ENCODE results near the gene SUSD2. TPM values are rescaled to one million over a fixed set of nuclear protein-coding genes. Genes with fewer than 3 reads are reported as not detected.

SUSD2 gene
- total RNA-seq, 4 donors from 2014 or later, result 5.1 to 41.4 (median 29.0) TPM

DNA sequence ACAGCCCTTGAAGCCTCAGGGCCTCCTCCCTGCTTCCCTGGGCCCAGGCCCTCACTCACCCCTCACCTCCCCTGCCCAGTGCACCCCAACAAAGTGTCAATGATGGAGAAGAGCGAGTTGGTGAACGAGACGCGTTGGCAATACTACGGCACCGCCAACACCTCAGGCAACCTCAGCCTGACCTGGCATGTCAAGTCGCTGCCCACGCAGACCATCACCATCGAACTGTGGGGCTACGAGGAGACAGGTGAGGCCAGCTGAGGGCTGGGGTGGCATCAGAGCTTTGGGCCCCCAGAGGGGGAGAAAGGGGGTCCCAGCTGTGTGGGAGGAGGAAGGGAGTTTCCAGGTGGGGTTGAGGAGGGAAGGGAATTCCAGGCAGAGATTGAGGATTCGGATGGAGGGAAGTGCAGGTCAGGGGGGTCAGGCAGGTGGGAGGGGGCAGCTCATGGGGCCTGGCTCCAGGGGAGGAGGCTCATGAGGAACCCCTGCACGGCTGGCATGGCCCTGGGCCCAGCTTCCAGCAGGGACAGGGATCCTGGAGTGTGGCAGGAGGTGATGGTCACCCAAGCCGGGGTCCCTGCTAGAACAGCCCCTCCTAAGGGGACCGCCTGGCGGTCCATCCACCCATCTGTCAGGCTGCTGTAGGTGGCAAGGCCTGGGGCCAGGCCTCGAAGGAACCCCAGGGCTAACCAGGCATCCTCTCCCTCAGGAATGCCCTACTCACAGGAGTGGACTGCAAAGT, 2.9 kb downstream of the SUSD2 start:
- Histone ChIP-seq H3K4me3 (no peak overlapping the region), H3K4me1 (peaks cover 44% of the 10 kb centered on the region)
- TF ChIP-seq, protein P1, sequence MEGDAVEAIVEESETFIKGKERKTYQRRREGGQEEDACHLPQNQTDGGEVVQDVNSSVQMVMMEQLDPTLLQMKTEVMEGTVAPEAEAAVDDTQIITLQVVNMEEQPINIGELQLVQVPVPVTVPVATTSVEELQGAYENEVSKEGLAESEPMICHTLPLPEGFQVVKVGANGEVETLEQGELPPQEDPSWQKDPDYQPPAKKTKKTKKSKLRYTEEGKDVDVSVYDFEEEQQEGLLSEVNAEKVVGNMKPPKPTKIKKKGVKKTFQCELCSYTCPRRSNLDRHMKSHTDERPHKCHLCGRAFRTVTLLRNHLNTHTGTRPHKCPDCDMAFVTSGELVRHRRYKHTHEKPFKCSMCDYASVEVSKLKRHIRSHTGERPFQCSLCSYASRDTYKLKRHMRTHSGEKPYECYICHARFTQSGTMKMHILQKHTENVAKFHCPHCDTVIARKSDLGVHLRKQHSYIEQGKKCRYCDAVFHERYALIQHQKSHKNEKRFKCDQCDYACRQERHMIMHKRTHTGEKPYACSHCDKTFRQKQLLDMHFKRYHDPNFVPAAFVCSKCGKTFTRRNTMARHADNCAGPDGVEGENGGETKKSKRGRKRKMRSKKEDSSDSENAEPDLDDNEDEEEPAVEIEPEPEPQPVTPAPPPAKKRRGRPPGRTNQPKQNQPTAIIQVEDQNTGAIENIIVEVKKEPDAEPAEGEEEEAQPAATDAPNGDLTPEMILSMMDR (IDR thresholded peaks at IDR 0.05), result no peak
- TF ChIP-seq POLR2A (IDR thresholded peaks at IDR 0.05) (no peak), POLR2AphosphoS5 (IDR thresholded peaks at IDR 0.05) (no peak), EP300 (IDR thresholded peaks at IDR 0.05) (no peak)

DNA sequence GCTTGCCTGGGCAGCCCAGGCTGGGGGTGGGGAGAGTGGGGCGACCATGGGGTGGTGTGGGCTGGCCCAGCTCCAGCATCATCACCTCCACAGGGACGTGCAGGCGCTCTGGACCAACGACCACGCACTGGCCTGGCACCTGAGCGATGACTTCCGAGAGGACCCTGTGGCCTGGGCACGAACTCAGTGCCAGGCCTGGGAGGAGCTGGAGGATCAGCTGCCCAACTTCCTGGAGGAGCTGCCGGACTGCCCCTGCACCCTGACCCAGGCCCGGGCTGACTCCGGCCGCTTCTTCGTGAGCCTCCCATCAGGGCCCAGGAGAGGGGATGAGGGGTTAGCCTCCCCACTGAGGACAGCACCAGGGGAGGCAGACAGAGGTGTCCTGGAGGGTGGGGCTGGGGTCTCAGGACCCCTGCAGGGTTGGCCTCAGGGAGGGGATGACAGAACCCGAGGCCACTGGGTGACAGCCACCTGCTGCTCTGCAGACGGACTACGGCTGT, 3.8 kb downstream of the SUSD2 start:
- 95% methylated on average over 4 of the region's 16 CpGs for WGBS
- no peak for DNase-seq (ENCODE audit: low spot score in 2 of 2)
- H3K4me1 ChIP-seq, result peaks cover 48% of the 10 kb centered on the region

More for the DNA sequence above, 2.9 kb downstream of the SUSD2 start:
- Histone ChIP-seq H3K9me3 (no peaks in the 10 kb centered on the region), H3K27me3 (no peaks in the 10 kb centered on the region), H3K36me3 (no peaks in the 10 kb centered on the region), H3K27ac (no peak overlapping the region)
- DNase-seq (ENCODE audit: low spot score in 2 of 2), result no peak
- WGBS, result 80% methylated on average over 16 of the region's 16 CpGs

DNA sequence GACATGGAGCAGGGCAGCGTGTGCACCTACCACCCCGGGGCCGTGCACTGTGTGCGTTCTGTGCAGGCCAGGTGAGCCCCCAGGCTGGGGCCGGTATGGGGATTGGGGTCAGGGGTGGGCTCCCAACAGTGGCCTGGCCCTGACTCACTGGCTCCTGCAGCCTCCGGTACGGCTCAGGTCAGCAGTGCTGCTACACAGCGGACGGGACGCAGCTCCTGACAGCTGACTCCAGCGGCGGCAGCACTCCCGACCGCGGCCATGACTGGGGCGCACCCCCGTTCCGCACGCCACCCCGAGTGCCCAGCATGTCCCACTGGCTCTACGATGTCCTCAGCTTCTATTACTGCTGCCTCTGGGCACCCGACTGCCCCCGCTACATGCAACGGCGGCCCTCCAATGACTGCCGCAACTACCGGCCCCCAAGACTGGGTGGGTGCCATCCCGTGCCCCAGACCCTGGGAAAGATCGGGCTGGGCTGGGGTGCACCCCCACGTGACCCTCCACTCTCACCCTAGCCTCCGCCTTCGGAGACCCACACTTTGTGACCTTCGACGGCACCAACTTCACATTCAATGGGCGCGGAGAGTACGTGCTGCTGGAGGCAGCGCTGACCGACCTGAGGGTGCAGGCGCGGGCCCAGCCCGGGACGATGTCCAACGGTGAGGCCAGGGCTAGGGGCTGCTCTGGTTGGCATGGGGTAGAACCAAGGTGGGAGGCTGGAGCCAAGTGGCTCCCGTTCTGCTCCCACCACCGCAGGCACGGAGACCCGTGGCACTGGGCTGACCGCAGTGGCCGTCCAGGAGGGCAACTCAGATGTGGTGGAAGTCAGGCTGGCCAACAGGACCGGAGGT, 4.4 kb downstream of the SUSD2 start:
- Histone ChIP-seq H3K36me3 (no peaks in the 10 kb centered on the region), H3K4me1 (peaks cover 48% of the 10 kb centered on the region), H3K9me3 (no peaks in the 10 kb centered on the region), H3K27me3 (no peaks in the 10 kb centered on the region), H3K27ac (no peak overlapping the region), H3K4me3 (no peak overlapping the region)
- WGBS, result 94% methylated on average over 43 of the region's 51 CpGs
- no peak for DNase-seq (ENCODE audit: low spot score in 2 of 2)
- TF ChIP-seq EP300 (IDR thresholded peaks at IDR 0.05), result no peak
- TF ChIP-seq POLR2A (IDR thresholded peaks at IDR 0.05), result no peak
- TF ChIP-seq, protein P1 (IDR thresholded peaks at IDR 0.05), result no peak
- TF ChIP-seq POLR2AphosphoS5 (IDR thresholded peaks at IDR 0.05), result no peak

More for the DNA sequence above, 3.8 kb downstream of the SUSD2 start:
- Histone ChIP-seq H3K9me3 (no peaks in the 10 kb centered on the region), H3K4me3 (no peak overlapping the region), H3K27ac (no peak overlapping the region), H3K36me3 (no peaks in the 10 kb centered on the region), H3K27me3 (no peaks in the 10 kb centered on the region)
- TF ChIP-seq POLR2A (IDR thresholded peaks at IDR 0.05) (no peak), EP300 (IDR thresholded peaks at IDR 0.05) (no peak), POLR2AphosphoS5 (IDR thresholded peaks at IDR 0.05) (no peak)
- TF ChIP-seq, protein P1 (IDR thresholded peaks at IDR 0.05), result no peak

DNA sequence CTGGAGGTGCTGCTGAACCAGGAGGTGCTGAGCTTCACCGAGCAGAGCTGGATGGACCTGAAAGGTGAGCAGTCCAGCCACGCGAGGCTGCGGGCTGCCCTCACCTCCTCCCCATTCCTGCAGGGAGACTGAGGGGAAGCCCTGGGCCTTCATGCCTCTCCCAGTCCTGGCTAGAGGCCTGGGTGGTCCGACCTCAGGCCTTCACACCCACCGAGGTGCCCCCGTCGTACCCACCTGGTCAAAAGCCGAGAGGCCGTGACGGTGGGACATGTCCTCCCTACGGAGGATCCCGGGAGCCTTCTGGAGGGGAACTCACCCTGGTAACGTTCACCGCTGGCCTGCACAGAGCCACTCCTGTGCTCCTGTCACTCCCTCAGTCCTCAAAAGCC, 5.1 kb downstream of the SUSD2 start:
- Histone ChIP-seq H3K4me3 (no peak overlapping the region), H3K27ac (no peak overlapping the region), H3K27me3 (no peaks in the 10 kb centered on the region), H3K9me3 (no peaks in the 10 kb centered on the region), H3K36me3 (no peaks in the 10 kb centered on the region), H3K4me1 (peaks cover 42% of the 10 kb centered on the region)
- TF ChIP-seq, protein P1 (IDR thresholded peaks at IDR 0.05), result no peak
- TF ChIP-seq POLR2AphosphoS5 (IDR thresholded peaks at IDR 0.05) (no peak), POLR2A (IDR thresholded peaks at IDR 0.05) (no peak), EP300 (IDR thresholded peaks at IDR 0.05) (no peak)
- no peak for DNase-seq (ENCODE audit: low spot score in 2 of 2)
- 100% methylated on average over 4 of the region's 15 CpGs for WGBS

Data from suprapubic skin (tissue), 4 donors.